ENCODE results near the gene BCDIN3D. TPM values are rescaled to one million over a fixed set of nuclear protein-coding genes. Genes with fewer than 3 reads are reported as not detected.

The BCDIN3D gene
- total and polyA plus RNA-seq, 8 donors, result 0.58 to 14.7 (median 2.6) TPM; not detected in 1

DNA sequence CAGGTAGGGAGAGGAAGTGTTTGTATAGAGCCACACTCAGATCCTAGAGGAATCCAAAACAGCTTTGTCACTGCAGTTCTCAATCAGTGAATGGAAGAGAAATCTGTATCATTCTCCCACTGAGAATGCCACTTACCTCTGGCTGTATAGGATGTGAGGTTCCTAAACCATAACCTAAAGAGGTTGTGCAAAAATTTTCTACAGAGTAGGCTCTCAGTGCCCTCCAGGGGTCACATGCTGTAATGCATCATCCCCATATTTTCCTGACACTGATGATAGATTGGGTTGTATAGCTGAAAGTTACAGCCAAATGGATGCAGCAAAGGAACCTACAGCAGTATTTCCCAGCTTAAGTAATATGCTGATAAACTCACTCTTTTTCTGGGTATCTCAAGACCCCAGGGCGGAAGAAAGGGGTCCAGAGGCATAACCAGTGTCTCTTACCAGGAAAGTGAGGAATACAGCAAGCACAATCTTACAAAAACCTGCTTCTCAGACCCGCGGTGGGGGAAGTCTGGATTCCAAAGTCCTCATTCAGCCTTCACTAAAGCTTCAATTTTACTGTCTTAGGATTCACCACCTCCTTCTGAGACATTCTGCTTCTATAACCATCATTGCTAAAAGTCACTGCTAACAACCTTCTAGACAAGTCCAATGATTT, 3.8 kb downstream of the BCDIN3D start:
- peak in 1 of 2 donors; percentile 72 for DNase-seq
- TF ChIP-seq POLR2A (IDR thresholded peaks at IDR 0.05), result no peak
- TF ChIP-seq, protein P1, sequence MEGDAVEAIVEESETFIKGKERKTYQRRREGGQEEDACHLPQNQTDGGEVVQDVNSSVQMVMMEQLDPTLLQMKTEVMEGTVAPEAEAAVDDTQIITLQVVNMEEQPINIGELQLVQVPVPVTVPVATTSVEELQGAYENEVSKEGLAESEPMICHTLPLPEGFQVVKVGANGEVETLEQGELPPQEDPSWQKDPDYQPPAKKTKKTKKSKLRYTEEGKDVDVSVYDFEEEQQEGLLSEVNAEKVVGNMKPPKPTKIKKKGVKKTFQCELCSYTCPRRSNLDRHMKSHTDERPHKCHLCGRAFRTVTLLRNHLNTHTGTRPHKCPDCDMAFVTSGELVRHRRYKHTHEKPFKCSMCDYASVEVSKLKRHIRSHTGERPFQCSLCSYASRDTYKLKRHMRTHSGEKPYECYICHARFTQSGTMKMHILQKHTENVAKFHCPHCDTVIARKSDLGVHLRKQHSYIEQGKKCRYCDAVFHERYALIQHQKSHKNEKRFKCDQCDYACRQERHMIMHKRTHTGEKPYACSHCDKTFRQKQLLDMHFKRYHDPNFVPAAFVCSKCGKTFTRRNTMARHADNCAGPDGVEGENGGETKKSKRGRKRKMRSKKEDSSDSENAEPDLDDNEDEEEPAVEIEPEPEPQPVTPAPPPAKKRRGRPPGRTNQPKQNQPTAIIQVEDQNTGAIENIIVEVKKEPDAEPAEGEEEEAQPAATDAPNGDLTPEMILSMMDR (IDR thresholded peaks at IDR 0.05), result peak in 4 of 7 experiments; percentile 36 to 60 (median 42)
- intact Hi-C loops (cut with DNase I; ENCODE audit: low total_unique reads), result no loop called here
- Histone ChIP-seq H3K27me3 (no peaks in the 10 kb centered on the region), H3K9me3 (no peaks in the 10 kb centered on the region), H3K4me3 (no peak overlapping the region), H3K27ac (no peak overlapping the region), H3K4me1 (peaks cover 10 to 21% (median 16%) of the 10 kb centered on the region in 4 donors), H3K36me3 (peaks cover 0 to 8% (median 4%) of the 10 kb centered on the region in 4 donors)
- 43 to 72% (median 56%) methylated on average over 3 of the region's 3 CpGs for WGBS, 5 donors

DNA sequence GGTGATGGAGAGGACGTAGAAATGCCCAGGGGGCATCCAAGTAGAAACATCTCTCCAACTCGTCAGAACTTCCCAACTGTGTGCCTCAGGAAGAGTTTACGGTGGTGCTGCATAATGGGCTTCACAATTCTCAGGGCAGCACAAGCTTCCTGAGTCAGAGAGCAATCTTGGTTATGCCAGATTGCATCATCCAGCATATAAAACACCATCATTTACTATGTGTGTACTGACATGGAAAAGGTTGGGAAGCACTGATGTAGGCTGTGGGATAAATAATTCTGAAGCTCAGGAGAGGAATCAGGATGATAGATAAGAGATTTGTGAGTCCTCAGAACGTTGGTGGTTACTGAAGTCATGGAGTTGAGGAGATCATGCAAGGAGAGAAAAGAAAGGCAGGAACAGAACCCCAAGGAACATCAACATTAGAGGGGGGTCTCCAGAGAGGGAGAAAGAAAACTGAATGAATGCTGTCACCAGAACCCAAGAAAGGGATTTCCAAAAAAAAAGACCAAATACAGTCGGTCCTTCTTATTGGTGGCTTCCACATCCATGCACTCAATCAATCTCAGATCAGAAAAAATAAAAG, 10.0 kb downstream of the BCDIN3D start:
- no peaks in the 10 kb centered on the region for H3K9me3 ChIP-seq
- H3K4me1 ChIP-seq, result peaks cover 7 to 11% (median 10%) of the 10 kb centered on the region in 4 donors
- no peak for DNase-seq
- intact Hi-C loops (cut with DNase I; ENCODE audit: low total_unique reads), result no loop called here
- H3K27me3 ChIP-seq, result no peaks in the 10 kb centered on the region
- TF ChIP-seq, protein P1 (IDR thresholded peaks at IDR 0.05), result no peak
- TF ChIP-seq POLR2AphosphoS5 (IDR thresholded peaks at IDR 0.05) (no peak), POLR2A (IDR thresholded peaks at IDR 0.05) (no peak), EP300 (IDR thresholded peaks at IDR 0.05) (no peak)
- H3K27ac ChIP-seq, result no peak overlapping the region
- H3K4me3 ChIP-seq, result no peak overlapping the region
- 71 to 77% (median 74%) methylated on average over 5 of the region's 5 CpGs for WGBS, 5 donors
- H3K36me3 ChIP-seq, result peaks cover 0 to 2% (median under 1%) of the 10 kb centered on the region in 4 donors

DNA sequence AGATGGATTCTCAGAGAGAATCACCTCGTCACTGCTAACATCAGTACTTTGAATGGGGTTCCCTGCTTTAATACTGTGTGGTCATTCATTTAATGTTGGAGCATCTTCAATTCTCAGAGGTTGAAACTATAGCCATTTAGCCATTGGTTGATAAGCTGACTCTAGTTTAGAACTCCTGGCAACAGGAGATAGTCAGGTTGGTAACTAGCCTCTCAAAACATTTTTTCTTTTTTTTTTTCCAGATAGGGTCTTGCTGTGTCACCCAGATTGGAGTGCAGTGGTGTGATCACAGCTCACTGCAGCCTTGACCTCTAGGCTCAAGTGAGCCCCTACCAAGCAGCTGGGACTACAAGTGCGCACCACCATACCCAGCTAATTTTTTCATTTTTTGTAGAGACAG, 11.2 kb downstream of the BCDIN3D start:
- WGBS, 5 donors, result 85 to 93% (median 91%) methylated on average over 2 of the region's 2 CpGs
- H3K4me1 ChIP-seq, result peaks cover 13 to 23% (median 20%) of the 10 kb centered on the region in 4 donors
- intact Hi-C loops (cut with DNase I; ENCODE audit: low total_unique reads), result no loop called here
- H3K27me3 ChIP-seq, result no peaks in the 10 kb centered on the region
- H3K27ac ChIP-seq, result no peak overlapping the region
- no peak for DNase-seq
- no peaks in the 10 kb centered on the region for H3K36me3 ChIP-seq
- no peak for TF ChIP-seq POLR2AphosphoS5 (IDR thresholded peaks at IDR 0.05)
- no peak for TF ChIP-seq POLR2A (IDR thresholded peaks at IDR 0.05)
- no peak for TF ChIP-seq EP300 (IDR thresholded peaks at IDR 0.05)
- TF ChIP-seq, protein P1 (IDR thresholded peaks at IDR 0.05), result no peak
- H3K9me3 ChIP-seq, result no peaks in the 10 kb centered on the region
- H3K4me3 ChIP-seq, result no peak overlapping the region

DNA sequence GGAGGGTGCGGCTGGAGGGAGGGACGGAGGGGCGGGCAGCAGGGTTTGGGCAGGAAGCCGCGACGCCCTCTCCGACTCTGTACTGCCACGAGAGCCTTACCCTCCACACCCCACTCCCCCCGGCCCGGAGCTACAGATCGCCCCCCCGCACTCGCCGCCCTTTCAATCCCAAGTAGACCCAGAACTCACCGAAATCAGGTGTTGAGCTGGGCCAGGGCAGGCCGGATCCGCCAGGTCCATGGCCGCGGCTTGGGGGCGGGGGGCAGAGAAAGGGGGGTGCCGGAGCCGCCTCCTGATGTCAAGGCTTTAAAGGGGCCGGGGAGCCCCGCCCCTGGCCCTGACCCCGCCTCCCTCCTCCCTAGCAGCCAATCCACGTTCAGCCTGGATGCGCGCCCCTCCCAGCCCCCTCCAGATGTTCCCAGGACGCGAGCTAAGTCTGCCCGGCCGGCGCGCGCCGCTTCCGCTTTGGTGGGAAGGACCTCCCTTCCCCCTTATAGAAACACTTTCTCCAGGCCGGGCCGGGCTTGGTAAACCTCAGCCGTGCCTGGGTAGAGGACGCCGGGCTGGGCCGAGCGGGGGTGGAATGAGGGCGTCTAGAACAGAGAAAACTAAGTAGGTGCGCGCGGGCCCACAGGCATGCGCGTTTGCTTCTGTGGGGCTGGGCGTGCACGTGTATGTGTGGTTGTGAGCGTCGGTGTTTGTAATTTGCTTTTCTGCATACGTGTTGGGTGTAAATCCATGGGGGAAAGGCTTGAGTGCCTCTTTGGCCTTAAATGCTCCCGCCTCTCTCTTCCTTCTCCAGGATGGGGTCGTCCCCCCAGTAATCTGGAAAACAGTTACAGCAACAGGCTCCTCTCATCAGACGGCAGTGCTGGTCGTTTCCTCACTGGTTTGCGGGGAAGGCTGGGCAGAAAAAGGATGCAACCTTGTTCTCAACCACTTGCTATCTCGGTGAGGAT, 14.5 kb downstream of the BCDIN3D start, which contains the start of gene NCKAP5L:
Gene NCKAP5L, minus strand, starts transcription at position 281 of the 959 bp plus-strand sequence. CDS start 24,369 bp downstream, outside the sequence.
- WGBS, 5 donors, result 0 to 1% (median 0%) methylated on average over 37 to 61 of the region's 61 CpGs
- H3K27me3 ChIP-seq, result no peaks in the 10 kb centered on the region
- peak within 1 kb of the TSS; percentile 92 to 98 (median 94) for H3K4me3 ChIP-seq
- intact Hi-C loops (cut with DNase I; ENCODE audit: low total_unique reads), result no loop called here
- peak; percentile 96 to 98 for DNase-seq
- peaks cover 0 to under 1% (median 0%) of the 10 kb centered on the region in 4 donors for H3K36me3 ChIP-seq
- peaks cover 34 to 54% (median 43%) of the 10 kb centered on the region in 4 donors for H3K4me1 ChIP-seq
- TF ChIP-seq POLR2AphosphoS5 (IDR thresholded peaks at IDR 0.05), result peak; percentile 54 to 90 (median 86)
- no peak for TF ChIP-seq POLR2A (IDR thresholded peaks at IDR 0.05)
- peak within 1 kb of the TSS; percentile 83 to 94 (median 93) for H3K27ac ChIP-seq
- no peaks in the 10 kb centered on the region for H3K9me3 ChIP-seq
